Loucy (cell line): ENCODE results near the gene GAK.

Experiments
- H2AFZ ChIP-seq: fragments of 200-600 bp; sonication (generic); 2 replicates; pipeline ENCODE4 v1.6.0; 2016; ENCODE audit warnings: antibody characterized with exemption, mild to moderate bottlenecking, low read length, moderate library complexity
- H3F3A ChIP-seq: fragments of 200-600 bp; 2 replicates; pipeline ENCODE4 v1.6.0; 2016; ENCODE audit warnings: antibody characterized with exemption, low read depth, mild to moderate bottlenecking
- H3K27me3 ChIP-seq: fragments of 200-600 bp; sonication (generic); 2 replicates; pipeline ENCODE4 v1.6.1; 2014; ENCODE audit warnings: low read length, mild to moderate bottlenecking; ENCODE audit not compliant: insufficient read depth, poor library complexity, severe bottlenecking
- H3K36me3 ChIP-seq: fragments of 200-600 bp; sonication (generic); 2 replicates; pipeline ENCODE4 v1.6.1; 2016; ENCODE audit warnings: low read length; ENCODE audit not compliant: insufficient read depth
- H3K4me1 ChIP-seq: fragments of 200-600 bp; sonication (generic); 2 replicates; pipeline ENCODE4 v1.5.1; 2014; ENCODE audit warnings: low read length, mild to moderate bottlenecking; ENCODE audit not compliant: insufficient read depth, poor library complexity, severe bottlenecking
- H3K4me2 ChIP-seq: fragments of 200-600 bp; sonication (generic); 2 replicates; pipeline ENCODE4 v1.6.0; 2014; ENCODE audit warnings: antibody characterized with exemption, low read length, low read depth, mild to moderate bottlenecking; ENCODE audit not compliant: poor library complexity, severe bottlenecking
- H3K4me3 ChIP-seq: fragments of 200-600 bp; sonication (generic); 2 replicates; pipeline ENCODE4 v1.5.1; 2014; ENCODE audit warnings: low read length, mild to moderate bottlenecking, mixed read lengths; ENCODE audit not compliant: poor library complexity, severe bottlenecking
- H3K79me2 ChIP-seq: fragments of 200-600 bp; sonication (generic); 2 replicates; pipeline ENCODE4 v1.6.1; 2014; ENCODE audit warnings: low read length; ENCODE audit not compliant: insufficient read depth
- H3K9ac ChIP-seq: fragments of 200-600 bp; sonication (generic); 2 replicates; pipeline ENCODE4 v1.6.0; 2014; ENCODE audit warnings: mild to moderate bottlenecking, low read depth, low read length, moderate library complexity; ENCODE audit not compliant: poor library complexity, severe bottlenecking
- H3K9me2 ChIP-seq: fragments of 200-600 bp; sonication (generic); replicated peaks from 2 replicates; pipeline ENCODE4 v1.6.1; 2016; ENCODE audit warnings: low read depth, low read length, mixed read lengths
- H3K9me3 ChIP-seq: fragments of 200-600 bp; sonication (generic); 2 replicates; pipeline ENCODE4 v1.6.1; 2014; ENCODE audit warnings: mild to moderate bottlenecking, antibody characterized with exemption, low read length, low read depth; ENCODE audit not compliant: insufficient read depth
- H4K20me1 ChIP-seq: fragments of 200-600 bp; sonication (generic); 2 replicates; pipeline ENCODE4 v1.6.0; 2014; ENCODE audit warnings: antibody characterized with exemption, low read length, mild to moderate bottlenecking; ENCODE audit not compliant: insufficient read depth, poor library complexity, severe bottlenecking
- EZH2phosphoT487 ChIP-seq: fragments of 200-600 bp; IDR thresholded peaks from 2 replicates; pipeline ENCODE4 v1.6.1; 2018; ENCODE audit warnings: antibody characterized with exemption, mild to moderate bottlenecking, moderate library complexity, borderline replicate concordance
- TF ChIP-seq, protein P1 (sequence below): fragments of 200-600 bp; sonication (generic); conservative IDR thresholded peaks from 2 replicates; pipeline ENCODE4 v1.5.1; 2014; ENCODE audit warnings: mild to moderate bottlenecking, antibody characterized with exemption, low read length

Gene GAK

DNA sequence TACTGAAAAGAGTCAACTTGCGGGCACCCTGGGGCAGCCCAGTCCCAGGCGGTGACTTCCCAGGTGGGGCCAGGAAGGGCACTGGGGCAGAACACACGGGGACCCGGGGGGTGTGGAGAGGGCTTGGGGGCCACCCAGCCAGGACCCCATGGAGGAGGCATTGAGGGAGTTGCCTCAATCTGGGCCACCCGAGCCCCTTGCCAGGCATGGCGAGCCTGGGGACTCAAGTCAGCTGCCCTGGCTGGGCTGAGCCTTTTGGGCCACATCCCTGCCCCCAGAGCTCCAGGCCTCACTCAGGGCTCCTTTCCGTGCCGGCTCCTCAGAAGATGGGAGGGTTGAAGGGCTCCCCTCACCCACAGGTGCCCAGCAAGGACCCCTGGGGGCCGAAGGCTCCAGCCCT lies 99.6 kb downstream of the GAK start:
- no peaks in the 10 kb centered on the region for H4K20me1 ChIP-seq

DNA sequence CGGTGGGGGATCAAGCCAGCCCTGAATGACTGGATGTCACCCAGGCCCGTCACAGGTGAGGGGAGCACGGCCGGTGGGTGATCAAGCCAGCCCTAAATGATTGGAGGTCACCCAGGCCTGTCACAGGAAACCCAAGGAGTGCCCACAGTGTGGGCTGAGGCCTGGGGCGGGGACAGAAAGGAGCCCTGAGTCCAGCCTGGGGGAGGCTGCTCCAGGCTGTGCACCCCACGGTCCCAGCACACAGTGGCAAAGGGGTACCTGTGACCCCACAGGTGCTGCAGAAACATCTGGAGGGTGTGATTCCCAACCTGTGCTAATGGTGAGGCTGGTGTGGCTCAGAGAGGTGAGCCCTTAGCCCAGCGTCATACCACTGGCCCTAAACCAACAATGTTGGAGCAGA lies 100.0 kb downstream of the GAK start:
- peaks cover 26% of the 10 kb centered on the region; the same call in 1 of the 2 replicates for H3K9me3 ChIP-seq
- no peaks in the 10 kb centered on the region for H3K4me1 ChIP-seq
- no peaks in the 10 kb centered on the region for H3K9me2 ChIP-seq
- TF ChIP-seq EZH2phosphoT487: no peak
- TF ChIP-seq, protein P1, sequence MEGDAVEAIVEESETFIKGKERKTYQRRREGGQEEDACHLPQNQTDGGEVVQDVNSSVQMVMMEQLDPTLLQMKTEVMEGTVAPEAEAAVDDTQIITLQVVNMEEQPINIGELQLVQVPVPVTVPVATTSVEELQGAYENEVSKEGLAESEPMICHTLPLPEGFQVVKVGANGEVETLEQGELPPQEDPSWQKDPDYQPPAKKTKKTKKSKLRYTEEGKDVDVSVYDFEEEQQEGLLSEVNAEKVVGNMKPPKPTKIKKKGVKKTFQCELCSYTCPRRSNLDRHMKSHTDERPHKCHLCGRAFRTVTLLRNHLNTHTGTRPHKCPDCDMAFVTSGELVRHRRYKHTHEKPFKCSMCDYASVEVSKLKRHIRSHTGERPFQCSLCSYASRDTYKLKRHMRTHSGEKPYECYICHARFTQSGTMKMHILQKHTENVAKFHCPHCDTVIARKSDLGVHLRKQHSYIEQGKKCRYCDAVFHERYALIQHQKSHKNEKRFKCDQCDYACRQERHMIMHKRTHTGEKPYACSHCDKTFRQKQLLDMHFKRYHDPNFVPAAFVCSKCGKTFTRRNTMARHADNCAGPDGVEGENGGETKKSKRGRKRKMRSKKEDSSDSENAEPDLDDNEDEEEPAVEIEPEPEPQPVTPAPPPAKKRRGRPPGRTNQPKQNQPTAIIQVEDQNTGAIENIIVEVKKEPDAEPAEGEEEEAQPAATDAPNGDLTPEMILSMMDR: no peak
- H4K20me1 ChIP-seq: no peaks in the 10 kb centered on the region
- H3K79me2 ChIP-seq: no peaks in the 10 kb centered on the region
- H2AFZ ChIP-seq: no peak overlapping the region
- H3K36me3 ChIP-seq: no peaks in the 10 kb centered on the region
- no peaks in the 10 kb centered on the region for H3F3A ChIP-seq
- H3K4me3 ChIP-seq: no peak overlapping the region
- H3K4me2 ChIP-seq: no peak overlapping the region
- no peaks in the 10 kb centered on the region for H3K27me3 ChIP-seq
- H3K9ac ChIP-seq: no peak overlapping the region

More for the DNA sequence above, 99.6 kb downstream of the GAK start:
- H3F3A ChIP-seq: no peaks in the 10 kb centered on the region
- no peak overlapping the region for H3K9ac ChIP-seq
- peaks cover 31% of the 10 kb centered on the region; the same call in 1 of the 2 replicates for H3K9me3 ChIP-seq
- H3K79me2 ChIP-seq: no peaks in the 10 kb centered on the region
- no peaks in the 10 kb centered on the region for H3K27me3 ChIP-seq
- no peaks in the 10 kb centered on the region for H3K9me2 ChIP-seq
- H2AFZ ChIP-seq: no peak overlapping the region
- no peak overlapping the region for H3K4me2 ChIP-seq
- TF ChIP-seq, protein P1: no peak
- no peak for TF ChIP-seq EZH2phosphoT487
- H3K4me1 ChIP-seq: no peaks in the 10 kb centered on the region
- H3K36me3 ChIP-seq: no peaks in the 10 kb centered on the region
- no peak overlapping the region for H3K4me3 ChIP-seq

DNA sequence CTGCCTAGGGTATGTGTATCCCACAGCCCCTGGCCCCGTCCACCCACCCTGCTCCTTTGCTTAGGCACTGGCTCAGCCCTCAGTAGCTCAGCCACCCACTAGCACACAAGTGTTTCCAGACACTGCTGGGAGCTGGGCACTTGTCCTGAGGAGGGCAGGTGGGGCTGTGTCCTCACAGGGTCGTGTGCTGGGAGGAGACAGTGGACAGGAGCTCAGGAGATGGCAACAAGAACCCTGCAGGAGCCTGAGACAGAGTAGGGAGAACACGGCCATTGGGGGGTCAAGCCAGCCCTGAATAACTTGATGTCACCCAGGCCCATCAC lies 100.7 kb downstream of the GAK start:
- no peaks in the 10 kb centered on the region for H3K4me1 ChIP-seq
- H3K9me2 ChIP-seq: no peaks in the 10 kb centered on the region
- TF ChIP-seq, protein P1: no peak
- no peak for TF ChIP-seq EZH2phosphoT487
- no peak overlapping the region for H3K4me2 ChIP-seq
- peaks cover 25% of the 10 kb centered on the region; the same call in 1 of the 2 replicates for H3K9me3 ChIP-seq
- no peaks in the 10 kb centered on the region for H3K36me3 ChIP-seq
- H4K20me1 ChIP-seq: no peaks in the 10 kb centered on the region
- no peaks in the 10 kb centered on the region for H3F3A ChIP-seq
- H2AFZ ChIP-seq: no peak overlapping the region
- H3K27me3 ChIP-seq: no peaks in the 10 kb centered on the region
- H3K79me2 ChIP-seq: no peaks in the 10 kb centered on the region
- H3K9ac ChIP-seq: no peak overlapping the region
- no peak overlapping the region for H3K4me3 ChIP-seq
